ENCODE results near the gene TCF7L1. TPM values are rescaled to one million over a fixed set of nuclear protein-coding genes. Genes with fewer than 3 reads are reported as not detected.

The TCF7L1 gene
- total and polyA plus RNA-seq, 11 donors = 1.9 to 9.8 (median 6.3) TPM

DNA sequence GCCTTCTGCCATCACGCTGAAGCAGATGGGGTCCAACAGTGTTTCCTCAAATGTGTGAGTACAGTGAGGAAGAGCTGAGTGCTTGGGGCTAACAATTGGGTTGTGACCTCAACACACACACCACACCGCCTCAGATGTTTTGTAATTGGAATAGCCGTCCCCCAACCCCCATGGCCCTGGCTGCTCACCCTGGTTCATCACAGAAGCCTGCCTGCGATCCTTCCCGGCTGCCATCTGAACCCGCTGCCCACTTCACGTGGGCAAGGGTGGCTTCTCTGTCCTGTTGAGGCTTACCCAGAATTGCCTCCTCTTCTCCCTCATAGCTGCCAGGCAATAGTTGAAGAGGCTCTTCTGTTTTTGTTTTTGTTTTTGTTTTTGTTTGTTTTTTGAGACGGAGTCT, 150.4 kb downstream of the TCF7L1 start:
- TF ChIP-seq, protein P1, sequence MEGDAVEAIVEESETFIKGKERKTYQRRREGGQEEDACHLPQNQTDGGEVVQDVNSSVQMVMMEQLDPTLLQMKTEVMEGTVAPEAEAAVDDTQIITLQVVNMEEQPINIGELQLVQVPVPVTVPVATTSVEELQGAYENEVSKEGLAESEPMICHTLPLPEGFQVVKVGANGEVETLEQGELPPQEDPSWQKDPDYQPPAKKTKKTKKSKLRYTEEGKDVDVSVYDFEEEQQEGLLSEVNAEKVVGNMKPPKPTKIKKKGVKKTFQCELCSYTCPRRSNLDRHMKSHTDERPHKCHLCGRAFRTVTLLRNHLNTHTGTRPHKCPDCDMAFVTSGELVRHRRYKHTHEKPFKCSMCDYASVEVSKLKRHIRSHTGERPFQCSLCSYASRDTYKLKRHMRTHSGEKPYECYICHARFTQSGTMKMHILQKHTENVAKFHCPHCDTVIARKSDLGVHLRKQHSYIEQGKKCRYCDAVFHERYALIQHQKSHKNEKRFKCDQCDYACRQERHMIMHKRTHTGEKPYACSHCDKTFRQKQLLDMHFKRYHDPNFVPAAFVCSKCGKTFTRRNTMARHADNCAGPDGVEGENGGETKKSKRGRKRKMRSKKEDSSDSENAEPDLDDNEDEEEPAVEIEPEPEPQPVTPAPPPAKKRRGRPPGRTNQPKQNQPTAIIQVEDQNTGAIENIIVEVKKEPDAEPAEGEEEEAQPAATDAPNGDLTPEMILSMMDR (IDR thresholded peaks at IDR 0.05) = no peak
- WGBS, 4 donors = 86 to 97% (median 95%) methylated on average over 8 of the region's 8 CpGs

DNA sequence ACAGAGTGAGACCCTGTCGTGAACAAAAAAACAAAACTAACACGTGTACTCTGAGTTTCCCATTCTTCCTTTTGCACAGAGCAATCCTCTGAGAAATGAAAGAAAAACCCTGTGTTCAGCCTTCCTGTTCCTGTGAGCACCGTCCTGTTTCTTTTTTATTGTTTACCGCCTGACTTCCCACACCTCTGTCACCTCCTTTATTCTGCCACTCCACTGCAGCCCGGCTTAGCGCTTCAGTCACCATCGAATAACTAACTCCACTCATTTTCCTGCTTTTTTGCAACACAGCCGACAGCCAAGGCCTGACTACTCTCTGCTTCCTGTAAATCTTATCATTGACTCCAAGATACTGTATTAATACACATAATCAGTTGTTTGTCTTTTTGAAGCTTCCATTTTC, 153.7 kb downstream of the TCF7L1 start:
- 56 to 63% (median 58%) methylated on average over 8 of the region's 8 CpGs for WGBS, 4 donors
- no peak overlapping the region for H3K4me3 ChIP-seq
- no peaks in the 10 kb centered on the region for H3K27me3 ChIP-seq
- intact Hi-C loops (cut with DNase I) = loop anchor here in 6 of 10 donors (1.0 to 10.0 kb wide), 5 partner anchors 154 to 362 kb away; partner anchors contain the start of gene TCF7L1 (in 4 of the 6)
- no peak for TF ChIP-seq POLR2A (IDR thresholded peaks at IDR 0.05)
- TF ChIP-seq, protein P1 (IDR thresholded peaks at IDR 0.05) = no peak
- H3K4me1 ChIP-seq = peaks cover 0 to 15% (median 5%) of the 10 kb centered on the region in 12 donors
- DNase-seq = peak in 1 of 5 donors; percentile 2
- H3K27ac ChIP-seq = no peak overlapping the region
- peaks cover 0 to 26% (median 5%) of the 10 kb centered on the region in 9 donors for H3K36me3 ChIP-seq
- ATAC-seq = no peak
- H3K9me3 ChIP-seq = no peaks in the 10 kb centered on the region

More for the DNA sequence above, 150.4 kb downstream of the TCF7L1 start:
- intact Hi-C loops (cut with DNase I) = loop anchor here in 4 of 10 donors (2.0 to 10.0 kb wide), 4 partner anchors 17 to 359 kb away; partner anchors contain the start of gene TCF7L1 (in 2 of the 4)
- H3K4me3 ChIP-seq = no peak overlapping the region
- H3K4me1 ChIP-seq = peaks cover 0 to 17% (median 8%) of the 10 kb centered on the region in 12 donors
- peaks cover 0 to 25% (median 5%) of the 10 kb centered on the region in 9 donors for H3K36me3 ChIP-seq
- ATAC-seq (no peak), DNase-seq (no peak)
- no peak overlapping the region for H3K27ac ChIP-seq
- H3K9me3 ChIP-seq = no peaks in the 10 kb centered on the region
- H3K27me3 ChIP-seq = no peaks in the 10 kb centered on the region

DNA sequence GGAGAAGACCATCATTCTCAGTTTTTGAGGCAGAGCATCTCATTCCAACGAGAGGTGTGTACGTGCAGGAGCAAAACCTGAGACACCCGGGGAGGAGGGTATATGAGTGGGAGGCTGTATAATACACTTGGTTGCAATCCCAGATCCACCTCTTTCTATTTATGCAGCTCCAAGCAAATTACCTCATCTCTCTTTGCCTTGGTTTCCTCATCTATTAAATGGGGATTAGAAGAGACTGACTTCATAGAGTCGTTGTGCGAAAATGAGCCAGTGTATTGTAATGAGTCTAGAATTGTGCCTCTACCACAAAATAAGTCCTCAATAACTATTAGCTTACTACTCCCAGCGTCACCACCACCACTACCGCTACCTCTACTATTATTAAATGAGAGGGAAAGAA, 154.5 kb downstream of the TCF7L1 start:
- WGBS, 4 donors = 93 to 96% (median 95%) methylated on average over 7 of the region's 7 CpGs

DNA sequence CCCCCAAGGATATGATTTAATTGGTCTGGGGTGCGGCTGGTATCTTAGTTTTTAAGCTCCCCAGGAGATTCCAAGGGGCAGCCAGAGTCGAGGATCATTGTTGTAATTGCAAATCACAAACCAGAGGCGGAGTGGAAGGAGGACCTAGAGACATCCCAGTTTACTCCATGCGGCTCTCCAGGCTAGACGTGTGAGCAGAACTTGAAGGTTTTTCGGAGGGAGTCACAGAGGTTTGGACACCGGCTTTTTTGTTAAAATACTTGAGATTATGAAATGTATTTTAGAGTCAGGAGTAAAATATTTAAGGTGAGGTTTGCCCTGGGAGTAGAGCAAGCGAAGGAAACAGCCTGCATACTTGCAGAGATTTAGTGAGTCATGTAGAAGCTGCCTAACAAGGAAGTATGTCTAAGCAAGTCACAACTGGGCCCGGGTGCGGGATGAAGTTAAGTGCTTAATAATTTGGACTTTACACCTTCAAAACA, 155.1 kb downstream of the TCF7L1 start:
- ATAC-seq = no peak
- H3K36me3 ChIP-seq = peaks cover 0 to 31% (median 6%) of the 10 kb centered on the region in 9 donors
- H3K27me3 ChIP-seq = no peaks in the 10 kb centered on the region
- DNase-seq = no peak
- H3K27ac ChIP-seq = no peak overlapping the region
- intact Hi-C loops (cut with DNase I) = loop anchor here in 5 of 10 donors (5.0 to 10.0 kb wide), 3 partner anchors 156 to 363 kb away; partner anchors contain the start of gene TCF7L1 (in 3 of the 5)
- TF ChIP-seq, protein P1 (IDR thresholded peaks at IDR 0.05) = no peak
- TF ChIP-seq POLR2A (IDR thresholded peaks at IDR 0.05) = no peak
- H3K9me3 ChIP-seq = no peaks in the 10 kb centered on the region
- 84 to 88% (median 86%) methylated on average over 10 of the region's 10 CpGs for WGBS, 4 donors
- peaks cover 0 to 15% (median 5%) of the 10 kb centered on the region in 12 donors for H3K4me1 ChIP-seq
- no peak overlapping the region for H3K4me3 ChIP-seq

More for the DNA sequence above, 154.5 kb downstream of the TCF7L1 start:
- H3K36me3 ChIP-seq = peaks cover 0 to 27% (median 6%) of the 10 kb centered on the region in 9 donors
- DNase-seq = no peak
- TF ChIP-seq, protein P1 (IDR thresholded peaks at IDR 0.05) = no peak
- no peak for TF ChIP-seq POLR2A (IDR thresholded peaks at IDR 0.05)
- no peak for ATAC-seq
- H3K9me3 ChIP-seq = no peaks in the 10 kb centered on the region
- intact Hi-C loops (cut with DNase I) = loop anchor here in 6 of 10 donors (1.0 to 10.0 kb wide), 5 partner anchors 155 to 363 kb away; partner anchors contain the start of gene TCF7L1 (in 4 of the 6)
- H3K27ac ChIP-seq = no peak overlapping the region
- peaks cover 0 to 15% (median 5%) of the 10 kb centered on the region in 12 donors for H3K4me1 ChIP-seq
- H3K4me3 ChIP-seq = no peak overlapping the region
- no peaks in the 10 kb centered on the region for H3K27me3 ChIP-seq
